H9 (cell line): ENCODE measurements around the gene TCF23. TPM values are rescaled to one million over a fixed set of nuclear protein-coding genes. Genes with fewer than 3 reads are reported as not detected.
"Not testable (repeated sequence)": the region's sequence is repeated elsewhere in the genome, so short reads cannot be mapped to it uniquely, and the experiment has no call there.

ENCODE experiments used
- DNase-seq: peaks from one replicate; pipeline ENCODE4 v3.0.0-alpha.2; 2017
- H2AFZ ChIP-seq: one replicate; pipeline ENCODE4 v1.6.1; 2013; ENCODE audit warnings: mild to moderate bottlenecking, low read length, control low read depth, moderate library complexity
- H2AK5ac ChIP-seq: 2 replicates; pipeline ENCODE4 v1.6.1; 2013; ENCODE audit warnings: low read length, control low read depth, mixed read lengths; ENCODE audit not compliant: insufficient read length
- H2BK120ac ChIP-seq: one replicate; pipeline ENCODE4 v1.6.1; 2013; ENCODE audit warnings: low read depth, mild to moderate bottlenecking, low read length, control low read depth, inconsistent platforms; ENCODE audit not compliant: poor library complexity, severe bottlenecking
- H2BK12ac ChIP-seq: 2 replicates; pipeline ENCODE4 v1.6.1; 2013; ENCODE audit warnings: low read length, control low read depth, mixed read lengths, low read depth; ENCODE audit not compliant: insufficient read length
- H2BK15ac ChIP-seq: 2 replicates; pipeline ENCODE4 v1.6.1; 2013; ENCODE audit warnings: low read depth, low read length, control low read depth
- H2BK20ac ChIP-seq: one replicate; pipeline ENCODE4 v1.6.1; 2013; ENCODE audit warnings: low read depth, mild to moderate bottlenecking, low read length, control low read depth, inconsistent platforms; ENCODE audit not compliant: poor library complexity, severe bottlenecking
- H2BK5ac ChIP-seq: 2 replicates; pipeline ENCODE4 v1.6.1; 2013; ENCODE audit warnings: low read length, control low read depth, mixed read lengths; ENCODE audit not compliant: insufficient read length
- H3K14ac ChIP-seq: 2 replicates; pipeline ENCODE4 v1.6.1; 2013; ENCODE audit warnings: low read length, control low read depth; ENCODE audit not compliant: insufficient read depth
- H3K18ac ChIP-seq: 2 replicates; pipeline ENCODE4 v1.6.1; 2013; ENCODE audit warnings: low read depth, mild to moderate bottlenecking, mixed read lengths, low read length, control low read depth; ENCODE audit not compliant: insufficient read length
- H3K23ac ChIP-seq: 2 replicates; pipeline ENCODE4 v1.6.1; 2013; ENCODE audit warnings: low read length, control low read depth, mixed read lengths, low read depth; ENCODE audit not compliant: insufficient read length
- H3K23me2 ChIP-seq: 2 replicates; pipeline ENCODE4 v1.6.1; 2013; ENCODE audit warnings: low read depth, mild to moderate bottlenecking, mixed read lengths, low read length, control low read depth; ENCODE audit not compliant: insufficient read length, poor library complexity, severe bottlenecking
- H3K27ac ChIP-seq: 2 replicates; pipeline ENCODE4 v1.5.1; 2013; ENCODE audit warnings: low read length, control low read depth, mixed read lengths, low read depth; ENCODE audit not compliant: insufficient read length
- H3K27me3 ChIP-seq: 2 replicates; pipeline ENCODE4 v1.6.1; 2013; ENCODE audit warnings: low read length, control low read depth, inconsistent platforms; ENCODE audit not compliant: insufficient read depth
- H3K4ac ChIP-seq: 2 replicates; pipeline ENCODE4 v1.6.1; 2013; ENCODE audit warnings: low read depth, mild to moderate bottlenecking, control low read depth, inconsistent platforms, low read length, moderate library complexity
- H3K4me1 ChIP-seq: 2 replicates; pipeline ENCODE4 v1.6.1; 2013; ENCODE audit warnings: low read length, control low read depth, inconsistent platforms; ENCODE audit not compliant: insufficient read depth
- H3K4me2 ChIP-seq: 2 replicates; pipeline ENCODE4 v1.6.1; 2013; ENCODE audit warnings: low read length, control low read depth, mixed read lengths; ENCODE audit not compliant: insufficient read length, insufficient read depth
- H3K56ac ChIP-seq: 2 replicates; pipeline ENCODE4 v1.6.1; 2013; ENCODE audit warnings: low read depth, mild to moderate bottlenecking, mixed read lengths, low read length, control low read depth; ENCODE audit not compliant: insufficient read length
- H3K79me1 ChIP-seq: 2 replicates; pipeline ENCODE4 v1.6.1; 2013; ENCODE audit warnings: low read depth, mild to moderate bottlenecking, moderate library complexity, low read length, control low read depth, inconsistent platforms; ENCODE audit not compliant: insufficient read depth, poor library complexity, severe bottlenecking
- H3K79me2 ChIP-seq: 2 replicates; pipeline ENCODE4 v1.6.1; 2013; ENCODE audit warnings: low read length, control low read depth, inconsistent platforms; ENCODE audit not compliant: insufficient read depth
- H3K9ac ChIP-seq: 2 replicates; pipeline ENCODE4 v1.6.1; 2013; ENCODE audit warnings: low read length, control low read depth, mixed read lengths; ENCODE audit not compliant: insufficient read length; ENCODE audit errors: extremely low read depth
- H3K9me3 ChIP-seq: one replicate; pipeline ENCODE4 v1.6.1; 2013; ENCODE audit warnings: low read depth, low read length, inconsistent platforms; ENCODE audit not compliant: control insufficient read depth
- H3T11ph ChIP-seq: one replicate; pipeline ENCODE4 v1.6.1; 2013; ENCODE audit warnings: mild to moderate bottlenecking, low read length, control low read depth, inconsistent platforms
- H4K20me1 ChIP-seq: one replicate; pipeline ENCODE4 v1.6.1; 2013; ENCODE audit not compliant: control insufficient read depth, insufficient read length, insufficient read depth
- H4K5ac ChIP-seq: 2 replicates; pipeline ENCODE4 v1.6.1; 2013; ENCODE audit warnings: low read depth, mild to moderate bottlenecking, mixed read lengths, low read length, control low read depth; ENCODE audit not compliant: insufficient read length
- H4K8ac ChIP-seq: replicated peaks from 2 replicates; pipeline ENCODE4 v1.6.1; 2013; ENCODE audit warnings: low read length, control low read depth, mixed read lengths, low read depth; ENCODE audit not compliant: insufficient read length
- H4K91ac ChIP-seq: 2 replicates; pipeline ENCODE4 v1.6.1; 2013; ENCODE audit warnings: low read depth, mild to moderate bottlenecking, moderate library complexity, mixed read lengths, low read length, control low read depth; ENCODE audit not compliant: insufficient read length
- H3K27ac Mint-ChIP-seq, 3 experiments: 2 replicates in 2 of 3; 3 replicates in 1 of 3; pipeline ENCODE4 v1.8.0; 2020 to 2021; ENCODE audit warnings: mixed read lengths in 3 of 3, mild to moderate bottlenecking in 1 of 3, moderate library complexity in 1 of 3
- H3K27me3 Mint-ChIP-seq: 2 replicates; pipeline ENCODE4 v1.8.0; 2021; ENCODE audit warnings: low read depth, mild to moderate bottlenecking, moderate library complexity, mixed read lengths
- H3K36me3 Mint-ChIP-seq, 3 experiments: 2 replicates in 2 of 3; 3 replicates in 1 of 3; pipeline ENCODE4 v1.8.0; 2020 to 2021; ENCODE audit warnings: low read depth in 3 of 3, mixed read lengths in 3 of 3; ENCODE audit not compliant: insufficient read depth in 1 of 3
- H3K4me1 Mint-ChIP-seq, 2 experiments: 2 replicates each; pipeline ENCODE4 v1.8.0; 2020; ENCODE audit warnings: mixed read lengths in 2 of 2
- H3K4me3 Mint-ChIP-seq, 2 experiments: 2 replicates in 1 of 2; 3 replicates in 1 of 2; pipeline ENCODE4 v1.8.0; 2020 to 2021; ENCODE audit warnings: mild to moderate bottlenecking in 2 of 2, mixed read lengths in 2 of 2, moderate library complexity in 1 of 2
- H3K9me3 Mint-ChIP-seq, 2 experiments: 2 replicates in 1 of 2; 3 replicates in 1 of 2; pipeline ENCODE4 v1.8.0; 2020; ENCODE audit warnings: mild to moderate bottlenecking in 2 of 2, mixed read lengths in 2 of 2, moderate library complexity in 1 of 2
- WGBS: extraction: QIAGEN DNeasy Blood & Tissue Kit; methylation state at CpG from one replicate; pipeline ENCODE4 v1.1.7; 2013; ENCODE audit warnings: missing lambda C conversion rate, low lambda C conversion rate, mixed read lengths; ENCODE audit not compliant: insufficient read length; ENCODE audit errors: extremely low coverage; 5-methylcytosine and 5-hydroxymethylcytosine counted together
- total RNA-seq: library from RNA; stranded (reverse); gene quantifications from 2 replicates; pipeline ENCODE4 v1.2.1, GENCODE V29; 2021
- TF ChIP-seq, protein P1 (sequence below): fragments of 200-600 bp; sonication (generic); conservative IDR thresholded peaks from 3 replicates; pipeline ENCODE4 v1.8.0; 2021; ENCODE audit warnings: antibody characterized with exemption, mild to moderate bottlenecking

The TCF23 gene
- total RNA-seq, 1 experiment from 2014 or later, result not detected

DNA sequence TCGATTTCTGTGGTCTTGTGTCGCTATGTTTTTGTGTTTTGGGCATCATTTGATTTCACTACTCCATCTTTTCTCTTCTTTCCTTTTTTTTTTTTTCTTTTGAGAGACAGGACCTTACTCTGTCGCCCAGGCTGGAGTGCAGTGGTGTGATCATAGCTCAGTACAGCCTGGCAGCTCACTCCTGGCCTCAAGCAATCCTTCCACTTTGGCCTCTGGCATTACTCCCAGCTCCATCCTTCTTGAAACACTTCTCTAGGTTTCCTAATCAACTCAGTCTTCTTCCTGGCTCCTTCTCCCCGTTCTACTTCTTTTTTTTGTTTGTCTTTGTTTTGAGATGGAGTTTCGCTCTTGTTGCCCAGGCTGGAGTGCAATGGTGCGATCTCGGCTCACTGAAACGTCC is 26.5 kb downstream of the TCF23 start:
- Histone ChIP-seq H3K9me3 (no peaks in the 10 kb centered on the region), H4K91ac (no peak overlapping the region), H2BK5ac (no peak overlapping the region), H3K4ac (no peak overlapping the region), H4K5ac (no peak overlapping the region), H3T11ph (no peak overlapping the region), H3K23ac (no peak overlapping the region), H2AK5ac (no peak overlapping the region), H3K9ac (no peak overlapping the region), H2BK15ac (no peak overlapping the region), H3K79me2 (no peaks in the 10 kb centered on the region), H2BK12ac (no peak overlapping the region), H2BK20ac (no peak overlapping the region), H4K8ac (no peak overlapping the region), H2AFZ (no peak overlapping the region), H3K14ac (no peak overlapping the region), H3K4me1 (no peaks in the 10 kb centered on the region), H3K27ac (no peak overlapping the region), H3K56ac (no peak overlapping the region), H2BK120ac (no peak overlapping the region), H3K27me3 (no peaks in the 10 kb centered on the region), H3K4me2 (no peak overlapping the region), H4K20me1 (no peaks in the 10 kb centered on the region), H3K79me1 (no peaks in the 10 kb centered on the region), H3K18ac (no peak overlapping the region), H3K23me2 (no peaks in the 10 kb centered on the region)
- no peak overlapping the region for H3K27ac Mint-ChIP-seq
- H3K36me3 Mint-ChIP-seq, result no peaks in the 10 kb centered on the region
- H3K4me3 Mint-ChIP-seq, result no peak overlapping the region
- WGBS, result no CpG with 5 or more reads among the region's 8 CpGs
- no peaks in the 10 kb centered on the region for H3K9me3 Mint-ChIP-seq
- peaks cover 15% of the 10 kb centered on the region for H3K27me3 Mint-ChIP-seq
- no peak for DNase-seq
- TF ChIP-seq, protein P1, sequence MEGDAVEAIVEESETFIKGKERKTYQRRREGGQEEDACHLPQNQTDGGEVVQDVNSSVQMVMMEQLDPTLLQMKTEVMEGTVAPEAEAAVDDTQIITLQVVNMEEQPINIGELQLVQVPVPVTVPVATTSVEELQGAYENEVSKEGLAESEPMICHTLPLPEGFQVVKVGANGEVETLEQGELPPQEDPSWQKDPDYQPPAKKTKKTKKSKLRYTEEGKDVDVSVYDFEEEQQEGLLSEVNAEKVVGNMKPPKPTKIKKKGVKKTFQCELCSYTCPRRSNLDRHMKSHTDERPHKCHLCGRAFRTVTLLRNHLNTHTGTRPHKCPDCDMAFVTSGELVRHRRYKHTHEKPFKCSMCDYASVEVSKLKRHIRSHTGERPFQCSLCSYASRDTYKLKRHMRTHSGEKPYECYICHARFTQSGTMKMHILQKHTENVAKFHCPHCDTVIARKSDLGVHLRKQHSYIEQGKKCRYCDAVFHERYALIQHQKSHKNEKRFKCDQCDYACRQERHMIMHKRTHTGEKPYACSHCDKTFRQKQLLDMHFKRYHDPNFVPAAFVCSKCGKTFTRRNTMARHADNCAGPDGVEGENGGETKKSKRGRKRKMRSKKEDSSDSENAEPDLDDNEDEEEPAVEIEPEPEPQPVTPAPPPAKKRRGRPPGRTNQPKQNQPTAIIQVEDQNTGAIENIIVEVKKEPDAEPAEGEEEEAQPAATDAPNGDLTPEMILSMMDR, result no peak
- H3K4me1 Mint-ChIP-seq, result peaks cover 0 to 6% of the 10 kb centered on the region in 2 experiments; a peak in 2 of 4 replicates

DNA sequence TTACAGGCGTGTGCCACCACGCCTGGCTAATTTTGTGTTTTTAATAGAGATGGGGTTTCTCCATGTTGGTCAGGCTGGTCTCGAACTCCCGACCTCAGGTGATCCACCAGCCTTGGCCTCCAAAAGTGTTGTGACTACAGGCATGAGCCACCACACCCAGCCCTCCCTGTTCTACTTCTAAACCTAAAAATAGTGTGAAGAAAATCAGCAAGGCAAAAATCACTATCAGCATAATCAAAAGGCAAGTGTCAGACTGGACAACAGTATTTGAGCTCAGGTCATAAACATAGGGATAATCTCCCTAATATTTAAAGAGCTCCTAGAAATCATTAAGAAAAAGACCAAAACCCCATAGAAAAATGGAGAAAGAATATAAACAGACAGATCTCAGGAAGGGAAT is 27.0 kb downstream of the TCF23 start:
- H3K36me3 Mint-ChIP-seq, H4K5ac ChIP-seq, H3K4me2 ChIP-seq, H3K4ac ChIP-seq, H2BK15ac ChIP-seq, H3K4me1 Mint-ChIP-seq, H4K91ac ChIP-seq, H3K23ac ChIP-seq, H2AFZ ChIP-seq, H4K20me1 ChIP-seq, H3K9me3 Mint-ChIP-seq, H4K8ac ChIP-seq, H3K23me2 ChIP-seq, H2BK5ac ChIP-seq, H3K27ac ChIP-seq, DNase-seq, H3K56ac ChIP-seq, H3T11ph ChIP-seq, H3K27me3 ChIP-seq, H3K14ac ChIP-seq, H3K18ac ChIP-seq, H3K4me3 Mint-ChIP-seq, H3K9me3 ChIP-seq, H3K79me2 ChIP-seq, H2BK20ac ChIP-seq, H2BK120ac ChIP-seq, H3K79me1 ChIP-seq, H3K27ac Mint-ChIP-seq, H3K9ac ChIP-seq, H2BK12ac ChIP-seq, H3K4me1 ChIP-seq, H2AK5ac ChIP-seq: not testable (repeated sequence)
- no CpG with 5 or more reads among the region's 4 CpGs for WGBS
- peaks cover 12% of the 10 kb centered on the region for H3K27me3 Mint-ChIP-seq
